ENCODE measurements around the gene ATN1. TPM values are rescaled to one million over a fixed set of nuclear protein-coding genes. Genes with fewer than 3 reads are reported as not detected.

The ATN1 gene
- total and polyA plus RNA-seq, 2 donors (not counting 1 experiment from before 2014, with no cell fraction given), result 9.4 to 21.5 TPM

- TF ChIP-seq CTCF (conservative IDR thresholded peaks at IDR 0.05 in 1 of 2, IDR thresholded peaks at IDR 0.05 in 1 of 2; ENCODE audit: low read depth in 1 of 2, low read length in 2 of 2) (no peak), EZH2 (IDR thresholded peaks at IDR 0.05; ENCODE audit: low read length, missing control alignments) (no peak)
- H3K4me2 ChIP-seq (ENCODE audit: extremely low read depth, insufficient read depth, low read length), result no peak overlapping the region
- no peak overlapping the region for H3K9ac ChIP-seq (ENCODE audit: insufficient read depth, low read length)
- H3K79me2 ChIP-seq (ENCODE audit: control insufficient read depth, insufficient read depth, low read length), result no peaks in the 10 kb centered on the region
- no peak for DNase-seq (ENCODE audit: low read depth in 2 of 2)
- H2AFZ ChIP-seq (ENCODE audit: low read length), result no peak overlapping the region
- H3K4me3 ChIP-seq (replicated peaks in 1 of 4; ENCODE audit: control extremely low read depth in 1 of 4, insufficient read depth in 1 of 4, low read depth in 3 of 4, low read length in 4 of 4), result no peak overlapping the region
- H3K9me3 ChIP-seq (ENCODE audit: control insufficient read depth, insufficient read depth, low read depth, low read length), result no peaks in the 10 kb centered on the region
- no peaks in the 10 kb centered on the region for H3K36me3 ChIP-seq (ENCODE audit: control insufficient read depth, insufficient read depth, low read length)
- no peaks in the 10 kb centered on the region for H4K20me1 ChIP-seq (ENCODE audit: control insufficient read depth, extremely low read depth, insufficient read depth, low read length)
- no peak overlapping the region for H3K27ac ChIP-seq (ENCODE audit: insufficient read depth, low read length)
- no peaks in the 10 kb centered on the region for H3K27me3 ChIP-seq (ENCODE audit: control insufficient read depth, insufficient read depth, low read length)
- H3K4me1 ChIP-seq (ENCODE audit: control insufficient read depth, extremely low read depth, insufficient read depth, low read length), result peaks cover 2% of the 10 kb centered on the region
Observed at GRCh38 chr12:6957741-6958608, 30.2 kb downstream of the ATN1 start.

GRCh38 chr12:6958609-6959057 lies 30.9 kb downstream of the ATN1 start:
- Histone ChIP-seq H4K20me1 (ENCODE audit: control insufficient read depth, extremely low read depth, insufficient read depth, low read length) (no peaks in the 10 kb centered on the region), H3K4me2 (ENCODE audit: extremely low read depth, insufficient read depth, low read length) (no peak overlapping the region), H3K9ac (ENCODE audit: insufficient read depth, low read length) (no peak overlapping the region), H3K36me3 (ENCODE audit: control insufficient read depth, insufficient read depth, low read length) (no peaks in the 10 kb centered on the region), H3K79me2 (ENCODE audit: control insufficient read depth, insufficient read depth, low read length) (no peaks in the 10 kb centered on the region), H3K27me3 (ENCODE audit: control insufficient read depth, insufficient read depth, low read length) (no peaks in the 10 kb centered on the region), H3K9me3 (ENCODE audit: control insufficient read depth, insufficient read depth, low read depth, low read length) (no peaks in the 10 kb centered on the region), H3K4me3 (replicated peaks in 1 of 4; ENCODE audit: control extremely low read depth in 1 of 4, insufficient read depth in 1 of 4, low read depth in 3 of 4, low read length in 4 of 4) (no peak overlapping the region), H3K4me1 (ENCODE audit: control insufficient read depth, extremely low read depth, insufficient read depth, low read length) (peaks cover 2% of the 10 kb centered on the region), H3K27ac (ENCODE audit: insufficient read depth, low read length) (no peak overlapping the region), H2AFZ (ENCODE audit: low read length) (no peak overlapping the region)
- no peak for DNase-seq (ENCODE audit: low read depth in 2 of 2)
- no peak for TF ChIP-seq EZH2 (IDR thresholded peaks at IDR 0.05; ENCODE audit: low read length, missing control alignments)
- TF ChIP-seq CTCF (conservative IDR thresholded peaks at IDR 0.05 in 1 of 2, IDR thresholded peaks at IDR 0.05 in 1 of 2; ENCODE audit: low read depth in 1 of 2, low read length in 2 of 2), result no peak

- no peak for TF ChIP-seq CTCF (conservative IDR thresholded peaks at IDR 0.05 in 1 of 2, IDR thresholded peaks at IDR 0.05 in 1 of 2; ENCODE audit: low read depth in 1 of 2, low read length in 2 of 2)
- no peak for TF ChIP-seq EZH2 (IDR thresholded peaks at IDR 0.05; ENCODE audit: low read length, missing control alignments)
- no peak overlapping the region for H3K4me3 ChIP-seq (replicated peaks in 1 of 4; ENCODE audit: control extremely low read depth in 1 of 4, insufficient read depth in 1 of 4, low read depth in 3 of 4, low read length in 4 of 4)
- no peak overlapping the region for H2AFZ ChIP-seq (ENCODE audit: low read length)
- no peak for DNase-seq (ENCODE audit: low read depth in 2 of 2)
- no peak overlapping the region for H3K27ac ChIP-seq (ENCODE audit: insufficient read depth, low read length)
- H3K9me3 ChIP-seq (ENCODE audit: control insufficient read depth, insufficient read depth, low read depth, low read length), result no peaks in the 10 kb centered on the region
- H3K4me1 ChIP-seq (ENCODE audit: control insufficient read depth, extremely low read depth, insufficient read depth, low read length), result peaks cover 2% of the 10 kb centered on the region
- no peak overlapping the region for H3K4me2 ChIP-seq (ENCODE audit: extremely low read depth, insufficient read depth, low read length)
- H3K9ac ChIP-seq (ENCODE audit: insufficient read depth, low read length), result no peak overlapping the region
- no peaks in the 10 kb centered on the region for H4K20me1 ChIP-seq (ENCODE audit: control insufficient read depth, extremely low read depth, insufficient read depth, low read length)
- no peaks in the 10 kb centered on the region for H3K36me3 ChIP-seq (ENCODE audit: control insufficient read depth, insufficient read depth, low read length)
- H3K27me3 ChIP-seq (ENCODE audit: control insufficient read depth, insufficient read depth, low read length), result no peaks in the 10 kb centered on the region
- no peaks in the 10 kb centered on the region for H3K79me2 ChIP-seq (ENCODE audit: control insufficient read depth, insufficient read depth, low read length)
Observed at GRCh38 chr12:6959058-6959804, 31.5 kb downstream of the ATN1 start.

Data from fibroblast of lung (primary cell).